Osteoblast (primary cell): ENCODE results near the gene RFESD. TPM values are rescaled to one million over a fixed set of nuclear protein-coding genes. Genes with fewer than 3 reads are reported as not detected.

ENCODE experiments used
- DNase-seq: peaks from one replicate; pipeline ENCODE4 v3.0.0; 2011; ENCODE audit warnings: low spot score, mixed read lengths; ENCODE audit not compliant: insufficient read length; ENCODE audit errors: missing footprints
- H2AFZ ChIP-seq: 2 replicates; pipeline ENCODE4 v1.6.0; 2011; ENCODE audit warnings: mild to moderate bottlenecking, low read length
- H3K27ac ChIP-seq: 2 replicates; pipeline ENCODE4 v1.5.1; 2011; ENCODE audit warnings: mild to moderate bottlenecking, low read depth, low read length, moderate library complexity
- H3K27me3 ChIP-seq: 2 replicates; pipeline ENCODE4 v1.6.0; 2012; ENCODE audit warnings: mild to moderate bottlenecking, control low read depth, inconsistent platforms, low read length, moderate library complexity; ENCODE audit not compliant: insufficient read depth
- H3K36me3 ChIP-seq: 2 replicates; pipeline ENCODE4 v1.5.1; 2011; ENCODE audit warnings: mild to moderate bottlenecking, low read length, control low read depth, moderate library complexity; ENCODE audit not compliant: insufficient read depth
- H3K4me1 ChIP-seq: 2 replicates; pipeline ENCODE4 v1.5.1; 2011; ENCODE audit warnings: mild to moderate bottlenecking, low read length, control low read depth, moderate library complexity; ENCODE audit not compliant: insufficient read depth
- H3K4me2 ChIP-seq: 2 replicates; pipeline ENCODE4 v1.6.0; 2011; ENCODE audit warnings: mild to moderate bottlenecking, low read length; ENCODE audit not compliant: insufficient read depth
- H3K4me3 ChIP-seq: fragments of 200-600 bp; sonication (generic); 3 replicates; pipeline ENCODE4 v1.5.1; 2012; ENCODE audit warnings: mild to moderate bottlenecking, low read length, inconsistent platforms; ENCODE audit not compliant: insufficient read depth
- H3K79me2 ChIP-seq: 2 replicates; pipeline ENCODE4 v1.6.0; 2012; ENCODE audit warnings: mild to moderate bottlenecking, low read length, control low read depth, inconsistent platforms; ENCODE audit not compliant: insufficient read depth
- H3K9me3 ChIP-seq: 2 replicates; pipeline ENCODE4 v1.5.1; 2011; ENCODE audit warnings: low read depth, low read length, control low read depth
- H4K20me1 ChIP-seq: 2 replicates; pipeline ENCODE4 v1.6.0; 2012; ENCODE audit warnings: mild to moderate bottlenecking, low read length, control low read depth; ENCODE audit not compliant: insufficient read depth
- CTCF ChIP-seq: IDR thresholded peaks from 2 replicates; pipeline ENCODE4 v1.5.1; 2011; ENCODE audit warnings: mild to moderate bottlenecking, low read depth, low read length, moderate library complexity; ENCODE audit errors: extremely low read depth
- total RNA-seq: library from RNA; depleted of rRNA; stranded (reverse); fragments of >200 nt; gene quantifications from 2 replicates; pipeline ENCODE4 v1.2.3, GENCODE V29; 2012

The RFESD gene
- total RNA-seq, 1 donor: 4.3 TPM

DNA sequence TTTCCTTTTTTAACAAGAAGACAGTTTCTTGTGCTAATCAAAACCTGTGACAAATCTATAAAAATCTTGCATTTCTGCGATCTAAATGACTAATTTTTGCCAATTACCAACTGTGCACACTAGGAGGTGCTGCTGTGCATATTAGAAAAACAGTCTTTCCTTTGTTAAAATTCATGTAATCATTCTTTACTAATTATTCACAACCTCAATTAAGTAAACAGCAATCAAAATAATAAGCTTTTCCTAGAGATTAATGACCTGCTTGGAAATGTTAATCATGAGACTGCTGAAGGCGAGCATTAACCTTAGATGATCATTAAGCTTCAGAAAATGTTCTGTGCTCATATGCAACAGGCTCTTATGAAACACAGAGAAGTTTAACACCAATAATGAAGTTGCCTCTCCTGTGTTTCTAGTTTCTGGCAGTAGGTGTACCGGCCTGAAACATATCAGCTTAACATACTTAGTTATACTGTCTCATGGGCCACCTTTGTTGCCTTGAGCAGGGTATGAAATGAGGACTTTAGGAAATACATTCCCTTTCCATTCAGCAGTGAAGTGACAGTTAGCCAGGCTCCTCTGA lies 17.7 kb downstream of the RFESD start:
- Histone ChIP-seq H2AFZ (peak overlapping the region; percentile 78), H3K4me3 (no peak overlapping the region), H3K27me3 (no peaks in the 10 kb centered on the region), H3K4me2 (peak overlapping the region; percentile 0), H3K36me3 (no peaks in the 10 kb centered on the region), H3K4me1 (peaks cover 16% of the 10 kb centered on the region), H3K9me3 (no peaks in the 10 kb centered on the region), H4K20me1 (no peaks in the 10 kb centered on the region), H3K79me2 (no peaks in the 10 kb centered on the region), H3K27ac (no peak overlapping the region)
- TF ChIP-seq CTCF: peak; percentile 87
- DNase-seq: no peak

GRCh38 chr5:95667061-95667618 lies 20.6 kb downstream of the RFESD start:
- Histone ChIP-seq H4K20me1 (no peaks in the 10 kb centered on the region), H3K79me2 (no peaks in the 10 kb centered on the region), H3K27me3 (no peaks in the 10 kb centered on the region), H3K36me3 (no peaks in the 10 kb centered on the region), H3K4me1 (peaks cover 33% of the 10 kb centered on the region), H2AFZ (no peak overlapping the region), H3K9me3 (no peaks in the 10 kb centered on the region), H3K27ac (no peak overlapping the region), H3K4me3 (no peak overlapping the region), H3K4me2 (no peak overlapping the region)
- no peak for DNase-seq
- no peak for TF ChIP-seq CTCF

GRCh38 chr5:95667678-95668077 lies 21.1 kb downstream of the RFESD start:
- H3K4me2 ChIP-seq: no peak overlapping the region
- H3K79me2 ChIP-seq: no peaks in the 10 kb centered on the region
- no peak overlapping the region for H3K27ac ChIP-seq
- no peaks in the 10 kb centered on the region for H3K9me3 ChIP-seq
- TF ChIP-seq CTCF: no peak
- no peaks in the 10 kb centered on the region for H3K27me3 ChIP-seq
- H2AFZ ChIP-seq: no peak overlapping the region
- DNase-seq: no peak
- H3K4me1 ChIP-seq: peaks cover 33% of the 10 kb centered on the region
- H3K36me3 ChIP-seq: no peaks in the 10 kb centered on the region
- H4K20me1 ChIP-seq: no peaks in the 10 kb centered on the region
- no peak overlapping the region for H3K4me3 ChIP-seq

GRCh38 chr5:95668216-95668615 lies 21.6 kb downstream of the RFESD start:
- no peak overlapping the region for H3K4me2 ChIP-seq
- no peak for TF ChIP-seq CTCF

More at GRCh38 chr5:95668216-95668615, 21.6 kb downstream of the RFESD start:
- DNase-seq: no peak
- Histone ChIP-seq H3K9me3 (no peaks in the 10 kb centered on the region), H3K36me3 (no peaks in the 10 kb centered on the region), H3K27me3 (no peaks in the 10 kb centered on the region), H3K4me1 (peaks cover 33% of the 10 kb centered on the region), H2AFZ (no peak overlapping the region), H3K79me2 (no peaks in the 10 kb centered on the region), H4K20me1 (no peaks in the 10 kb centered on the region), H3K4me3 (no peak overlapping the region), H3K27ac (no peak overlapping the region)
